Colonic mucosa (tissue), 4 donors: ENCODE measurements around the gene COX19. TPM values are rescaled to one million over a fixed set of nuclear protein-coding genes. Genes with fewer than 3 reads are reported as not detected.

Experiments
- DNase-seq: peaks from one replicate; pipeline ENCODE4 v3.0.0-alpha.2; 2020
- H3K27ac ChIP-seq: fragments of 200-600 bp; one replicate; pipeline ENCODE4 v1.8.0; 2021
- H3K27me3 ChIP-seq: fragments of 200-600 bp; one replicate; pipeline ENCODE4 v1.8.0; 2021
- H3K36me3 ChIP-seq: fragments of 200-600 bp; one replicate; pipeline ENCODE4 v1.8.0; 2021
- H3K4me1 ChIP-seq: fragments of 200-600 bp; one replicate; pipeline ENCODE4 v1.8.0; 2021; ENCODE audit warnings: mild to moderate bottlenecking
- H3K4me3 ChIP-seq: fragments of 200-600 bp; one replicate; pipeline ENCODE4 v1.8.0; 2021
- H3K9ac ChIP-seq, 2 donors: one replicate each; pipeline ENCODE4 v1.7.0; 2013; ENCODE audit warnings: control low read depth in 2 of 2, low read depth in 2 of 2, low read length in 2 of 2
- H3K9me3 ChIP-seq: fragments of 200-600 bp; one replicate; pipeline ENCODE4 v1.8.0; 2021
- intact Hi-C: fragments of 100-400 bp; cut with DNase I; formaldehyde crosslinking; loops from one replicate; pipeline ENCODE4 v1.14.1; 2022
- total RNA-seq, 2 donors: library from RNA; stranded (reverse); fragmentation: NEBNext Ultra II Directional in 1 of 2; extraction: Animal tissue kit (Norgen Biotek cat#: 25700) in 1 of 2; gene quantifications; one replicate each; pipeline ENCODE4 v1.2.1, GENCODE V29; 2021
- TF ChIP-seq, protein P1 (sequence below): fragments of 200-600 bp; IDR thresholded peaks from one replicate; pipeline ENCODE4 v1.8.0; 2022; ENCODE audit warnings: antibody characterized with exemption, mild to moderate bottlenecking
- donor health status: healthy.
- donor health status: DM: no; HTN: no; CAD: no.
- donor health status: DM: no; HTN: no; CAD: no.

COX19 gene
- total RNA-seq, 2 donors from 2014 or later = 11.6 to 16.5 TPM

DNA sequence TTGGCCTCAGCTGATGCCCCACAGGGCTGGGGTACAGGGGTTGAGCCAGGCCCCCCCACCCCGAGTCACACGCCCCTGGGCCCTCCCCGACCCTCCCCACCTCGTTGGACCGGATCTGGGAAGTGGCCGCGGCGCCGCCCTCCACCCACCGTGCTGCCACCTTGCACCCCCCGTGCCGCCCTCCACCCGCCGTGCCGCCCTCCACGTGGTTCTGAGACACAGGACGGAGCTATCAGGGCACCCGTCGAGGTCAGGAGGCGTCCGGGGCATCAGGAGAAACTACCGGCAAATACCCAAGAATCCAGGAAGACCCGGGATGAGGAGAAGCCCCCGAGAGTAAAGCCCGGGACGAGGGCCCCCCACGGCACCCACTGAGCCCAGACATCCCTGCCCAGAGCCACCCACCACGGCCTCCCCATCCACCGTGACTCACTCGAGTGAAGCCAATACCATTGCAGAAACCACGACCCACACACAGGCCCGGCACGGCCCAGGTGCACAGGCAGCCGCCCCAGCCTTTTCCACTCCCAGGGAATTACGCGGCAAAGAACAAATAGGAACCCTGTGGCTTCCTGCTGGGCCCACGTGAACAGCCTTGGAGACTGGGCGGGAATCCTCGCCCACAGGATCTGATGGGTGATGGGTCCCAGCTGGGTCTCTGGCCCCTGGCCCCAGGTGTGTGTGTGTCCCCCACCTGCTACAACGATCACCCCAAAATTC lies 54.8 kb downstream of the COX19 start:
- Histone ChIP-seq H3K36me3 (no peaks in the 10 kb centered on the region), H3K9ac (peak overlapping the region; percentile 68 to 81), H3K4me1 (peaks cover 31% of the 10 kb centered on the region), H3K9me3 (no peaks in the 10 kb centered on the region), H3K27ac (peak overlapping the region; percentile 32), H3K27me3 (no peaks in the 10 kb centered on the region), H3K4me3 (peak overlapping the region; percentile 21)
- peak; percentile 75 for DNase-seq
- intact Hi-C loops = no loop called here
- TF ChIP-seq, protein P1, sequence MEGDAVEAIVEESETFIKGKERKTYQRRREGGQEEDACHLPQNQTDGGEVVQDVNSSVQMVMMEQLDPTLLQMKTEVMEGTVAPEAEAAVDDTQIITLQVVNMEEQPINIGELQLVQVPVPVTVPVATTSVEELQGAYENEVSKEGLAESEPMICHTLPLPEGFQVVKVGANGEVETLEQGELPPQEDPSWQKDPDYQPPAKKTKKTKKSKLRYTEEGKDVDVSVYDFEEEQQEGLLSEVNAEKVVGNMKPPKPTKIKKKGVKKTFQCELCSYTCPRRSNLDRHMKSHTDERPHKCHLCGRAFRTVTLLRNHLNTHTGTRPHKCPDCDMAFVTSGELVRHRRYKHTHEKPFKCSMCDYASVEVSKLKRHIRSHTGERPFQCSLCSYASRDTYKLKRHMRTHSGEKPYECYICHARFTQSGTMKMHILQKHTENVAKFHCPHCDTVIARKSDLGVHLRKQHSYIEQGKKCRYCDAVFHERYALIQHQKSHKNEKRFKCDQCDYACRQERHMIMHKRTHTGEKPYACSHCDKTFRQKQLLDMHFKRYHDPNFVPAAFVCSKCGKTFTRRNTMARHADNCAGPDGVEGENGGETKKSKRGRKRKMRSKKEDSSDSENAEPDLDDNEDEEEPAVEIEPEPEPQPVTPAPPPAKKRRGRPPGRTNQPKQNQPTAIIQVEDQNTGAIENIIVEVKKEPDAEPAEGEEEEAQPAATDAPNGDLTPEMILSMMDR = no peak

- H3K4me3 ChIP-seq = peak overlapping the region; percentile 21
- H3K9ac ChIP-seq = peak overlapping the region; percentile 68 to 81
- H3K27me3 ChIP-seq = no peaks in the 10 kb centered on the region
- intact Hi-C loops = no loop called here
- no peaks in the 10 kb centered on the region for H3K36me3 ChIP-seq
- peak overlapping the region; percentile 32 for H3K27ac ChIP-seq
- DNase-seq = peak; percentile 80
- no peaks in the 10 kb centered on the region for H3K9me3 ChIP-seq
- TF ChIP-seq, protein P1 = no peak
- H3K4me1 ChIP-seq = peaks cover 31% of the 10 kb centered on the region
Measured at GRCh38 chr7:919924-920341, 55.4 kb downstream of the COX19 start.

- H3K4me3 ChIP-seq = no peak overlapping the region
- no peaks in the 10 kb centered on the region for H3K9me3 ChIP-seq
- intact Hi-C loops = no loop called here
- peak overlapping the region in 1 of 2 donors; percentile 28 for H3K9ac ChIP-seq
- no peak overlapping the region for H3K27ac ChIP-seq
- no peaks in the 10 kb centered on the region for H3K36me3 ChIP-seq
- peaks cover 32% of the 10 kb centered on the region for H3K4me1 ChIP-seq
- TF ChIP-seq, protein P1 = no peak
- H3K27me3 ChIP-seq = no peaks in the 10 kb centered on the region
- DNase-seq = no peak
Measured at GRCh38 chr7:919114-919442, 56.3 kb downstream of the COX19 start.

DNA sequence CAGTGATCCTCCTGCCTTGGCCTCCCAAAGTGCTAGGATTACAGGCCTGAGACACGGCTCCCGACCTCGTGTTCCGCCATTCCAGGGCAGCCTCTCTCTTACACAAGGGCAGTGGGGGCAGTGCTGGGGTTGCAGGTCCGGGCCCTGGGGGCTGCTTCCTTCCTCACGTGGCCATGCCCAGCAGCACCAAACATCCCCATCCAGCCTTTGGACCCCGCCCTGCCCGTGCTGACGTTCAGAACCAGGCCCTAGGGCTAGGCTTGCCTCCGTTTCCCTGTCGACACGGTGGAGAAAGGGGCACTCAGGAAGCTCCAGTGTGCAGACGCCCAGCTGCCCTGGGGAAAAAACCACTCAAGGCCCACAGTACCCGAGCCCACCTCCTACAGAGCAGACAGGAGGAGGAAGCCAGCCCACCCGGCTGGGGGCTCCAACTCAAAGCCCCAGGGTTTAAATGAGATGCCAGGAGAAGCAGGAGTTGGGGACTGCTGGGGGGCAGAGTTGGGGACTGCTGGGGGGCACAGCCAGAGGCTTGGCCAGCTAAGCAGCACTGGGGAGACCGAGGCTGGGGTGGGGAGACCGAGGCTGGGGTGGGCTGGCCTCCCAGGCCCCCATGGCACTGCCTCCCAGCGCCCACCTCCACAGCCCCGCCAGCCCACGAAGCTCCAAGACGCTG lies 56.8 kb downstream of the COX19 start:
- no peak overlapping the region for H3K27ac ChIP-seq
- H3K27me3 ChIP-seq = no peaks in the 10 kb centered on the region
- no peaks in the 10 kb centered on the region for H3K9me3 ChIP-seq
- DNase-seq = no peak
- H3K9ac ChIP-seq = peak overlapping the region in 1 of 2 donors; percentile 28
- H3K36me3 ChIP-seq = no peaks in the 10 kb centered on the region
- TF ChIP-seq, protein P1 = no peak
- H3K4me1 ChIP-seq = peaks cover 30% of the 10 kb centered on the region
- intact Hi-C loops = no loop called here
- no peak overlapping the region for H3K4me3 ChIP-seq

- intact Hi-C loops = no loop called here
- Histone ChIP-seq H3K9ac (no peak overlapping the region), H3K27ac (no peak overlapping the region), H3K4me1 (peaks cover 26% of the 10 kb centered on the region), H3K27me3 (no peaks in the 10 kb centered on the region), H3K36me3 (no peaks in the 10 kb centered on the region), H3K9me3 (no peaks in the 10 kb centered on the region), H3K4me3 (no peak overlapping the region)
- TF ChIP-seq, protein P1 = no peak
- DNase-seq = no peak
Measured at GRCh38 chr7:918118-918425, 57.3 kb downstream of the COX19 start.
